ENCODE measurements around the gene NKX3-2. TPM values are rescaled to one million over a fixed set of nuclear protein-coding genes. Genes with fewer than 3 reads are reported as not detected.
A peak's percentile ranks its signal among the peaks of the same experiment; 100 is the strongest.

Gene NKX3-2
- total and polyA plus RNA-seq, 9 of the 15 experiments (the other 6 are each of a cell fraction or from before 2014, with no cell fraction given), result 0.03 to 0.81 (median 0.27) TPM; not detected in 1

DNA sequence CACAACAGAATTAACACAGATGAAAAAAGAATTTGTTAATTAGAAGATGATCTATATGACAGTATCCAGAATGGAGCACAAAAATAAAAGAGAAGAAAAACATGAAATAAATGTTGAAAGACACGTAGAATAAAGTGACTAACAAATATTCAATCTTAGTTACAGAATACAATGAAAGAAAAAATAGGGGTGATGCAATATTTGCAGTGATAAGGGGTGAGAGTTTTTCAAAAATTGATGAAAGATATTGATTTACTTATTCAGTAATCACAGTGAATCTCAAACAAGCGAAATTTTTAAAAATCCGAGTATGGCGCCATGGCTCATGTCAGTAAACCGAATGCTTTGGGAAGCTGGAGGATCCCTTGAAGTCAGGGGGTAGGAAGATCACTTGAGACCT, 39.9 kb downstream of the NKX3-2 start:
- no peak for FAIRE-seq

More for the DNA sequence above, 39.9 kb downstream of the NKX3-2 start:
- Histone ChIP-seq H3K79me2 (ENCODE audit: control insufficient read depth, insufficient read depth, low read length) (no peaks in the 10 kb centered on the region), H3K27ac (ENCODE audit: extremely low read depth, low read depth, low read length) (no peak overlapping the region), H3K9me1 (ENCODE audit: control insufficient read depth, insufficient read depth, low read length) (no peaks in the 10 kb centered on the region), H3K4me3 (no peak overlapping the region), H3K9me3 (replicated peaks; ENCODE audit: control insufficient read depth, insufficient read depth, low read depth, low read length) (no peaks in the 10 kb centered on the region), H3K27me3 (ENCODE audit: control insufficient read depth in 2 of 2, insufficient read depth in 2 of 2, low read length in 2 of 2) (peaks cover 0 to 4% of the 10 kb centered on the region in 2 experiments; a peak in 4 of 5 replicates), H3K36me3 (ENCODE audit: control insufficient read depth, insufficient read depth, low read length) (no peaks in the 10 kb centered on the region), H3K4me2 (ENCODE audit: insufficient read depth, low read length) (no peak overlapping the region), H3K9ac (ENCODE audit: insufficient read depth in 1 of 2, low read depth in 2 of 2, low read length in 2 of 2) (no peak overlapping the region), H2AFZ (ENCODE audit: low read depth, low read length) (no peak overlapping the region), H3K4me1 (replicated peaks in 1 of 2; ENCODE audit: control insufficient read depth in 2 of 2, insufficient read depth in 2 of 2, low read length in 2 of 2) (no peaks in the 10 kb centered on the region), H4K20me1 (replicated peaks; ENCODE audit: control insufficient read depth, insufficient read depth, low read length) (no peaks in the 10 kb centered on the region)
- DNase-seq (ENCODE audit: extremely low read depth in 1 of 4, low spot score in 3 of 4) (no peak), ATAC-seq (no peak)
- BruUV-seq (replicated peaks), result no TSS peak
- CTCF ChIA-PET (ENCODE audit: low intra/inter-chr PET ratio), result no interaction called here
- POLR2A ChIA-PET, result no interaction called here
- in situ Hi-C loops (cut with MboI) (no loop called here), intact Hi-C loops (cut with micrococcal nuclease) (no loop called here)
- TF ChIP-seq ATF3 (IDR thresholded peaks at IDR 0.05) (peak; percentile 57; the same call in 1 of the 2 replicates), ATF3 (CRISPR knock-in tag; conservative IDR thresholded peaks at IDR 0.05) (no peak), HNRNPL (IDR thresholded peaks at IDR 0.05; ENCODE audit: low read depth, low read length) (no peak), CEBPB (tag; IDR thresholded peaks at IDR 0.05) (peak; percentile 49; the same call in 1 of the 2 replicates), CEBPG (CRISPR knock-in tag; IDR thresholded peaks at IDR 0.05) (no peak), CEBPG (tag; conservative IDR thresholded peaks at IDR 0.05 in 1 of 2, IDR thresholded peaks at IDR 0.05 in 1 of 2) (peak; percentile 15 to 76; a peak in 2 of 4 replicates)
- TF ChIP-seq, protein P1, sequence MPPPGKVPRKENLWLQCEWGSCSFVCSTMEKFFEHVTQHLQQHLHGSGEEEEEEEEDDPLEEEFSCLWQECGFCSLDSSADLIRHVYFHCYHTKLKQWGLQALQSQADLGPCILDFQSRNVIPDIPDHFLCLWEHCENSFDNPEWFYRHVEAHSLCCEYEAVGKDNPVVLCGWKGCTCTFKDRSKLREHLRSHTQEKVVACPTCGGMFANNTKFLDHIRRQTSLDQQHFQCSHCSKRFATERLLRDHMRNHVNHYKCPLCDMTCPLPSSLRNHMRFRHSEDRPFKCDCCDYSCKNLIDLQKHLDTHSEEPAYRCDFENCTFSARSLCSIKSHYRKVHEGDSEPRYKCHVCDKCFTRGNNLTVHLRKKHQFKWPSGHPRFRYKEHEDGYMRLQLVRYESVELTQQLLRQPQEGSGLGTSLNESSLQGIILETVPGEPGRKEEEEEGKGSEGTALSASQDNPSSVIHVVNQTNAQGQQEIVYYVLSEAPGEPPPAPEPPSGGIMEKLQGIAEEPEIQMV (tag; conservative IDR thresholded peaks at IDR 0.05; ENCODE audit: low read depth), result no peak
- 24% methylated on average over 5 of the region's 5 CpGs for WGBS (ENCODE audit: insufficient coverage, low coverage, missing lambda C conversion rate)
